Measurements from ENCODE around the gene SLC25A36.
"Not testable (repeated sequence)": the region's sequence is repeated elsewhere in the genome, so short reads cannot be mapped to it uniquely, and the experiment has no call there.

SLC25A36 gene

GRCh38 chr3:140995881-140996280, 54.2 kb downstream of the SLC25A36 start:
- no peak for DNase-seq

- peak; percentile 49 for DNase-seq
Observed at GRCh38 chr3:141000027-141000663, 58.5 kb downstream of the SLC25A36 start.

- no peak for DNase-seq
Observed at GRCh38 chr3:141000686-141001085, 59.0 kb downstream of the SLC25A36 start.

- DNase-seq: no peak
Observed at GRCh38 chr3:141006344-141006743, 64.7 kb downstream of the SLC25A36 start.

- DNase-seq: no peak
Observed at GRCh38 chr3:141009496-141009895, 67.9 kb downstream of the SLC25A36 start.

- peak; percentile 80 for DNase-seq
Observed at GRCh38 chr3:141011232-141011996, 69.8 kb downstream of the SLC25A36 start.

GRCh38 chr3:141011997-141012262, 70.3 kb downstream of the SLC25A36 start:
- no peak for DNase-seq

- DNase-seq: no peak
Observed at GRCh38 chr3:141012571-141012970, 70.9 kb downstream of the SLC25A36 start.

- no peak for DNase-seq
Observed at GRCh38 chr3:141015481-141015880, 73.8 kb downstream of the SLC25A36 start.

GRCh38 chr3:141017366-141018322, 76.0 kb downstream of the SLC25A36 start:
- DNase-seq: not testable (repeated sequence)

- DNase-seq: no peak
Observed at GRCh38 chr3:141019244-141019643, 77.6 kb downstream of the SLC25A36 start.

- no peak for DNase-seq
Observed at GRCh38 chr3:141020143-141020830, 78.7 kb downstream of the SLC25A36 start.

GRCh38 chr3:141021261-141021660, 79.6 kb downstream of the SLC25A36 start:
- no peak for DNase-seq
